PC-9 (cell line): ENCODE measurements around the gene MAP3K4. TPM values are rescaled to one million over a fixed set of nuclear protein-coding genes. Genes with fewer than 3 reads are reported as not detected.

ENCODE experiments used
- BruUV-seq: library from RNA; stranded (reverse); fragments of 400-500 nt; replicated peaks from 2 replicates; lab custom pipeline; 2021; lab: Mats Ljungman, UMichigan
- CTCF ChIA-PET: fragments of 300-600 bp; sonication (Branson Sonifier 250); formaldehyde crosslinking; loops from one replicate; lab custom pipeline; 2022; ENCODE audit warnings: antibody characterized with exemption; lab: Charles Lee
- POLR2A ChIA-PET: fragments of 300-600 bp; sonication (Branson Sonifier 250); formaldehyde crosslinking; loops from one replicate; lab custom pipeline; 2022; ENCODE audit warnings: antibody characterized with exemption; ENCODE audit not compliant: unreplicated experiment; lab: Charles Lee
- DNase-seq, 2 experiments: peaks; one replicate each; pipeline versions ENCODE4 v3.0.0 to v3.0.0-alpha.2; 2015 to 2022; ENCODE audit warnings: mixed read lengths in 1 of 2
- H2AFZ ChIP-seq: fragments of 200-600 bp; sonication (generic); 2 replicates; pipeline ENCODE4 v1.8.1; 2017; ENCODE audit warnings: antibody characterized with exemption
- H3F3A ChIP-seq: fragments of 200-600 bp; sonication (generic); 2 replicates; pipeline ENCODE4 v1.8.1; 2017; ENCODE audit warnings: antibody characterized with exemption, mild to moderate bottlenecking, low read depth; ENCODE audit not compliant: insufficient read depth
- H3K27ac ChIP-seq: fragments of 200-600 bp; sonication (generic); 2 replicates; pipeline ENCODE4 v1.6.1; 2016; ENCODE audit warnings: mixed run types
- H3K27me3 ChIP-seq: fragments of 200-600 bp; sonication (generic); 2 replicates; pipeline ENCODE4 v1.6.1; 2016; ENCODE audit warnings: low read depth, mixed run types; ENCODE audit not compliant: insufficient read depth
- H3K36me3 ChIP-seq: fragments of 200-600 bp; sonication (generic); 2 replicates; pipeline ENCODE4 v1.6.1; 2016; ENCODE audit warnings: low read depth, mixed run types
- H3K4me1 ChIP-seq: fragments of 200-600 bp; sonication (generic); replicated peaks from 2 replicates; pipeline ENCODE4 v1.6.1; 2016; ENCODE audit warnings: mixed run types; ENCODE audit not compliant: insufficient read depth
- H3K4me2 ChIP-seq: fragments of 200-600 bp; sonication (generic); 2 replicates; pipeline ENCODE4 v1.6.1; 2017; ENCODE audit warnings: mixed run types
- H3K4me3 ChIP-seq: fragments of 200-600 bp; sonication (generic); 2 replicates; pipeline ENCODE4 v1.6.1; 2016; ENCODE audit warnings: mixed run types
- H3K79me2 ChIP-seq: fragments of 200-600 bp; sonication (generic); 2 replicates; pipeline ENCODE4 v1.6.1; 2017; ENCODE audit warnings: low read depth, mixed run types
- H3K9me2 ChIP-seq: fragments of 200-600 bp; sonication (generic); 2 replicates; pipeline ENCODE4 v1.8.1; 2017; ENCODE audit warnings: mild to moderate bottlenecking; ENCODE audit not compliant: insufficient read depth
- H3K9me3 ChIP-seq: fragments of 200-600 bp; sonication (generic); 2 replicates; pipeline ENCODE4 v1.8.1; 2016; ENCODE audit warnings: low read depth; ENCODE audit not compliant: insufficient read depth
- H4K20me1 ChIP-seq: fragments of 200-600 bp; sonication (generic); 2 replicates; pipeline ENCODE4 v1.8.1; 2017; ENCODE audit not compliant: insufficient read depth
- CTCF ChIP-seq: fragments of 200-600 bp; sonication (generic); conservative IDR thresholded peaks from 2 replicates; pipeline ENCODE4 v1.6.1; 2017; ENCODE audit warnings: mixed run types, antibody characterized with exemption, mild to moderate bottlenecking, moderate library complexity
- EZH2 ChIP-seq: fragments of 200-600 bp; sonication (generic); IDR thresholded peaks from 2 replicates; pipeline ENCODE4 v1.8.0; 2017; ENCODE audit warnings: antibody characterized with exemption, low read depth
- intact Hi-C: fragments of 100-400 bp; cut with micrococcal nuclease; formaldehyde crosslinking; loops from one replicate; pipeline ENCODE4 v1.10.0; 2022; ENCODE audit not compliant: unreplicated experiment
- total RNA-seq: library from RNA; stranded (reverse); gene quantifications from 2 replicates; pipeline ENCODE4 v1.2.3, GENCODE V29; 2021

MAP3K4 gene
- total RNA-seq, 1 experiment from 2014 or later, result 13.0 TPM

GRCh38 chr6:161135695-161136591, 144.4 kb downstream of the MAP3K4 start:
- no peak overlapping the region for H3K4me3 ChIP-seq
- no peaks in the 10 kb centered on the region for H4K20me1 ChIP-seq
- H3K4me2 ChIP-seq, result no peak overlapping the region
- TF ChIP-seq CTCF (no peak), EZH2 (no peak)
- no TSS peak for BruUV-seq
- no peaks in the 10 kb centered on the region for H3F3A ChIP-seq
- no peaks in the 10 kb centered on the region for H3K4me1 ChIP-seq
- ChIA-PET POLR2A (no interaction called here), CTCF (no interaction called here)
- no peaks in the 10 kb centered on the region for H3K79me2 ChIP-seq
- H3K36me3 ChIP-seq, result no peaks in the 10 kb centered on the region
- no peaks in the 10 kb centered on the region for H3K27me3 ChIP-seq
- intact Hi-C loops, result no loop called here
- no peaks in the 10 kb centered on the region for H3K9me2 ChIP-seq
- no peaks in the 10 kb centered on the region for H3K9me3 ChIP-seq
- H2AFZ ChIP-seq, result no peak overlapping the region
- no peak overlapping the region for H3K27ac ChIP-seq
- DNase-seq, result no peak

GRCh38 chr6:161136655-161137054, 145.1 kb downstream of the MAP3K4 start:
- no peaks in the 10 kb centered on the region for H3K9me2 ChIP-seq
- no peaks in the 10 kb centered on the region for H3K36me3 ChIP-seq
- H3K4me2 ChIP-seq, result no peak overlapping the region
- no peaks in the 10 kb centered on the region for H3K79me2 ChIP-seq
- CTCF ChIA-PET, result no interaction called here
- DNase-seq, result no peak
- H3K27ac ChIP-seq, result no peak overlapping the region
- intact Hi-C loops, result no loop called here
- no peak overlapping the region for H3K4me3 ChIP-seq
- TF ChIP-seq CTCF, result no peak
- TF ChIP-seq EZH2, result no peak
- BruUV-seq, result no TSS peak
- no peaks in the 10 kb centered on the region for H4K20me1 ChIP-seq
- no peaks in the 10 kb centered on the region for H3K27me3 ChIP-seq
- no peaks in the 10 kb centered on the region for H3K4me1 ChIP-seq
- no peaks in the 10 kb centered on the region for H3K9me3 ChIP-seq
- POLR2A ChIA-PET, result no interaction called here
- no peaks in the 10 kb centered on the region for H3F3A ChIP-seq
- H2AFZ ChIP-seq, result no peak overlapping the region

- H3K4me1 ChIP-seq, result no peaks in the 10 kb centered on the region
- H3K9me2 ChIP-seq, result no peaks in the 10 kb centered on the region
- no peak overlapping the region for H3K27ac ChIP-seq
- CTCF ChIA-PET, result no interaction called here
- no peak for DNase-seq
- H3K27me3 ChIP-seq, result peaks cover 6% of the 10 kb centered on the region; the same call in 1 of the 2 replicates
- no peaks in the 10 kb centered on the region for H3K9me3 ChIP-seq
- H2AFZ ChIP-seq, result no peak overlapping the region
- H3K36me3 ChIP-seq, result no peaks in the 10 kb centered on the region
- no peaks in the 10 kb centered on the region for H3K79me2 ChIP-seq
- H3F3A ChIP-seq, result no peaks in the 10 kb centered on the region
- POLR2A ChIA-PET, result no interaction called here
- TF ChIP-seq CTCF (no peak), EZH2 (no peak)
- no peak overlapping the region for H3K4me3 ChIP-seq
- H4K20me1 ChIP-seq, result no peaks in the 10 kb centered on the region
- H3K4me2 ChIP-seq, result no peak overlapping the region
- intact Hi-C loops, result no loop called here
- no TSS peak for BruUV-seq
These were observed 145.8 kb downstream of the MAP3K4 start for GRCh38 chr6:161137320-161137719.
